GM23248 (cell line): ENCODE measurements around the gene EML3.

ENCODE experiments used
- EZH2 ChIP-seq: fragments of 200-600 bp; sonication (generic); IDR thresholded peaks from 2 replicates; pipeline ENCODE4 v1.6.1; 2018; ENCODE audit warnings: antibody characterized with exemption, mild to moderate bottlenecking; ENCODE audit not compliant: insufficient read depth, poor library complexity, severe bottlenecking
- EZH2phosphoT487 ChIP-seq: fragments of 200-600 bp; sonication (generic); IDR thresholded peaks from 2 replicates; pipeline ENCODE4 v1.6.1; 2018; ENCODE audit warnings: antibody characterized with exemption, moderate library complexity, mild to moderate bottlenecking, low read depth; ENCODE audit not compliant: insufficient read depth

- no peak for TF ChIP-seq EZH2
- no peak for TF ChIP-seq EZH2phosphoT487
Observed at GRCh38 chr11:62613291-62613778, 760 bp upstream of the EML3 start.
